ENCODE results near the gene KCNG2. TPM values are rescaled to one million over a fixed set of nuclear protein-coding genes. Genes with fewer than 3 reads are reported as not detected.

The KCNG2 gene
- total RNA-seq = not detected in 2 replicates

DNA sequence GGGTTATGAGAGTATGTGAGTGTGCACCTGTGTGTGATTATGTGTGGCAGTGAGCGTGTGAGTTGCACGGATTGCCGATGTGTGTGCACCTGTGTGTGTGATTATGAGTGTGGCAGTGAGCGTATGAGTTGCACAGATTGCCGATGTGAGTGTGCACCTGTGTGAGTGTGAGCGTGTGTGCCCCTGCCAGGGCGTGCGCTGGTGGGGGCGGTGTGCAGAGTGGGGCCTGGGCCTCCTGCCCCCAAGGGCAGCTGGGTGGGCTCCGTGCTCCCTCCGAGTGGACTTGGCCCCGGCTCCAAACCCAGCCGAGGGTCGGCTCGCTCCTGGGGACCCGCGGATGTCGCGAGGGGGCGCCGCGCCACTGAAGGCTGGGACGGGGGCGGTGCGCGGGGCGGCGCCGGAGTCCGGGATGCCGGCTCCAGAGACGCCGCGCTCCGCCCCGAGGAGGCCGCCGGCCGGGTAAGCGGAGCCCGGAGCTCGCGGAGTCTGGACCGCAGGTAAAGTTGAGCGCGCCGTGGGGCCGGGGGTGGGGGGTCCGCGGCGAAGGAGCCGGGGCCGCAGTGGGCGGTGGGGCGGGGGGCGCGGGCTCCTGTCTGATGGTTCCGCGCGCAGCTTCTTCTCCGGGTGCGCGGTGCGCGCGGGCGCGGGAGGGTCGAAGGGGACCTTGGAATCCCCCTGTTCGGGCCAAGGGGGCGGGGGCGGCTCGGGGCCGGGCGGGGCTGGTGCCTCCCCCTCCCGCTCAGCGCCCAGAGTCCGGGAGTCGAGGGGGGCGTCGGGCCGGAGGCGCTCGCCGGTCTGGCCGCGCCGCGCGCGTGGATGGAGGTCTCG lies at the start of gene KCNG2:
Gene KCNG2, plus strand, starts transcription at position 421 of the 828 bp plus-strand sequence. CDS start 65,730 bp downstream, outside the sequence.

Other genes starting within 250 kb of the KCNG2 start
- gene CTDP1, start 118.1 kb upstream of the KCNG2 start, total RNA-seq = 30.2 and 34.3 TPM in 2 replicates
- gene SLC66A2, start 153.7 kb downstream of the KCNG2 start, total RNA-seq = 33.7 and 40.5 TPM in 2 replicates
- gene HSBP1L1, start 166.7 kb downstream of the KCNG2 start, total RNA-seq = 4.6 and 5.7 TPM in 2 replicates
- 56.2 and 57.1 TPM in 2 replicates for gene TXNL4A, start 190.6 kb downstream of the KCNG2 start, total RNA-seq
- 27.8 and 28.2 TPM in 2 replicates for gene RBFA, start 236.5 kb downstream of the KCNG2 start, total RNA-seq